ENCODE results near the gene SUGP2.

Gene SUGP2

GRCh38 chr19:18989316-18989715 lies 44.0 kb downstream of the SUGP2 start:
- Histone ChIP-seq H3K27ac (ENCODE audit: low read length, poor library complexity, severe bottlenecking) (no peak overlapping the region), H2BK12ac (ENCODE audit: low read length in 2 of 2) (no peak overlapping the region), H2BK15ac (ENCODE audit: low read depth, poor library complexity, severe bottlenecking) (no peak overlapping the region), H2BK120ac (ENCODE audit: low read depth, low read length) (no peak overlapping the region), H2AFZ (ENCODE audit: low read depth, low read length) (no peak overlapping the region), H3K4me3 (ENCODE audit: insufficient read depth in 1 of 2, low read depth in 1 of 2, low read length in 2 of 2) (no peak overlapping the region), H3K36me3 (ENCODE audit: control insufficient read depth in 1 of 2, insufficient read depth in 2 of 2, low read depth in 1 of 2, low read length in 2 of 2) (peaks cover 36 to 38% of the 10 kb centered on the region in 2 experiments), H3K4me2 (ENCODE audit: low read length, poor library complexity, severe bottlenecking) (no peak overlapping the region), H3K4me1 (ENCODE audit: control insufficient read depth, insufficient read depth, low read depth, low read length) (peaks cover 3% of the 10 kb centered on the region), H2BK5ac (ENCODE audit: low read depth, low read length, poor library complexity, severe bottlenecking) (no peak overlapping the region), H4K8ac (ENCODE audit: low read length) (no peak overlapping the region), H3K4ac (ENCODE audit: low read depth in 1 of 2, low read length in 2 of 2) (no peak overlapping the region), H3K9ac (ENCODE audit: low read length) (no peak overlapping the region), H3K14ac (ENCODE audit: low read length in 2 of 2) (no peak overlapping the region), H3K79me1 (replicated peaks; ENCODE audit: low read length, poor library complexity, severe bottlenecking) (peaks cover 2% of the 10 kb centered on the region), H3K18ac (ENCODE audit: low read depth in 1 of 2, low read length in 2 of 2) (no peak overlapping the region), H2AK5ac (ENCODE audit: low read length, severe bottlenecking) (no peak overlapping the region), H3K27me3 (ENCODE audit: control insufficient read depth in 1 of 2, insufficient read depth in 1 of 2, low read length in 2 of 2) (peaks cover 0 to 11% of the 10 kb centered on the region in 2 experiments), H3K23ac (ENCODE audit: low read length in 2 of 2) (no peak overlapping the region), H3K9me3 (ENCODE audit: control insufficient read depth, low read length) (no peaks in the 10 kb centered on the region), H4K91ac (ENCODE audit: low read length) (no peak overlapping the region)
- WGBS: 88% methylated on average over 10 of the region's 10 CpGs
- no peak for DNase-seq

- no peaks in the 10 kb centered on the region for H3K9me3 ChIP-seq (ENCODE audit: control insufficient read depth, low read length)
- H3K4me2 ChIP-seq (ENCODE audit: low read length, poor library complexity, severe bottlenecking): no peak overlapping the region
- H4K91ac ChIP-seq (ENCODE audit: low read length): no peak overlapping the region
- H3K4ac ChIP-seq (ENCODE audit: low read depth in 1 of 2, low read length in 2 of 2): no peak overlapping the region
- no peak overlapping the region for H2BK120ac ChIP-seq (ENCODE audit: low read depth, low read length)
- H3K4me1 ChIP-seq (ENCODE audit: control insufficient read depth, insufficient read depth, low read depth, low read length): peaks cover 3% of the 10 kb centered on the region
- H3K4me3 ChIP-seq (ENCODE audit: insufficient read depth in 1 of 2, low read depth in 1 of 2, low read length in 2 of 2): no peak overlapping the region
- no peak for DNase-seq
- H2AK5ac ChIP-seq (ENCODE audit: low read length, severe bottlenecking): no peak overlapping the region
- no peak overlapping the region for H2AFZ ChIP-seq (ENCODE audit: low read depth, low read length)
- H4K8ac ChIP-seq (ENCODE audit: low read length): no peak overlapping the region
- no peak overlapping the region for H2BK12ac ChIP-seq (ENCODE audit: low read length in 2 of 2)
- no peak overlapping the region for H3K27ac ChIP-seq (ENCODE audit: low read length, poor library complexity, severe bottlenecking)
- no peak overlapping the region for H3K18ac ChIP-seq (ENCODE audit: low read depth in 1 of 2, low read length in 2 of 2)
- H3K36me3 ChIP-seq (ENCODE audit: control insufficient read depth in 1 of 2, insufficient read depth in 2 of 2, low read depth in 1 of 2, low read length in 2 of 2): peaks cover 17 to 20% of the 10 kb centered on the region in 2 experiments
- H3K27me3 ChIP-seq (ENCODE audit: control insufficient read depth in 1 of 2, insufficient read depth in 1 of 2, low read length in 2 of 2): peaks cover 4 to 21% of the 10 kb centered on the region in 2 experiments
- no peaks in the 10 kb centered on the region for H3K79me1 ChIP-seq (replicated peaks; ENCODE audit: low read length, poor library complexity, severe bottlenecking)
- no peak overlapping the region for H2BK15ac ChIP-seq (ENCODE audit: low read depth, poor library complexity, severe bottlenecking)
- no peak overlapping the region for H3K9ac ChIP-seq (ENCODE audit: low read length)
- no peak overlapping the region for H3K23ac ChIP-seq (ENCODE audit: low read length in 2 of 2)
- no peak overlapping the region for H2BK5ac ChIP-seq (ENCODE audit: low read depth, low read length, poor library complexity, severe bottlenecking)
- no peak overlapping the region for H3K14ac ChIP-seq (ENCODE audit: low read length in 2 of 2)
- 52% methylated on average over 2 of the region's 4 CpGs for WGBS
Measured at GRCh38 chr19:18987456-18987855, 45.9 kb downstream of the SUGP2 start.

DNA sequence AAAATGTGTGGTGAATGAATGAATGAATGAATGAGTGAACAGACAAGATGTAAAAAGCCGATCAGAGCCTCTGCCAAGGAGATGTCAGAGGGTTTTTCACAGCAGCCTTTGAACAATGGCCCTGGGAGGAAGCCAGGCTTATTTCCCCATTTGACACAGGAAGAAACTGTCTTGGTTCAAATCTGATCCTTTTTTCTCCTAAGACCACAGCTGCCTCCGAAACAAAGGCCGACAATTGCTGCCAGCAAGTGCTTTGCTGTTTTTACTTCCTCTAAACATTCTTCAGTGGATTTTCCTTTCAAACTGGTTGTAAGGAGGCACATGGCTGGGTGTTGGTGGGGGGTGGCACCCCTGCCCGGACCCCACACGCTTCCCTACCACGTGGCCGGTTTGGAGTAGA lies 48.1 kb downstream of the SUGP2 start:
- H3K4me3 ChIP-seq (ENCODE audit: insufficient read depth in 1 of 2, low read depth in 1 of 2, low read length in 2 of 2): no peak overlapping the region
- H3K27me3 ChIP-seq (ENCODE audit: control insufficient read depth in 1 of 2, insufficient read depth in 1 of 2, low read length in 2 of 2): peaks cover 6 to 22% of the 10 kb centered on the region in 2 experiments
- H3K27ac ChIP-seq (ENCODE audit: low read length, poor library complexity, severe bottlenecking): no peak overlapping the region
- no peak overlapping the region for H3K14ac ChIP-seq (ENCODE audit: low read length in 2 of 2)
- H3K23ac ChIP-seq (ENCODE audit: low read length in 2 of 2): no peak overlapping the region
- no peak overlapping the region for H4K91ac ChIP-seq (ENCODE audit: low read length)
- no peak overlapping the region for H3K4ac ChIP-seq (ENCODE audit: low read depth in 1 of 2, low read length in 2 of 2)
- H3K79me1 ChIP-seq (replicated peaks; ENCODE audit: low read length, poor library complexity, severe bottlenecking): no peaks in the 10 kb centered on the region
- H3K4me1 ChIP-seq (ENCODE audit: control insufficient read depth, insufficient read depth, low read depth, low read length): peaks cover 3% of the 10 kb centered on the region
- no peak overlapping the region for H2BK15ac ChIP-seq (ENCODE audit: low read depth, poor library complexity, severe bottlenecking)
- no peak overlapping the region for H2AK5ac ChIP-seq (ENCODE audit: low read length, severe bottlenecking)
- no peak overlapping the region for H4K8ac ChIP-seq (ENCODE audit: low read length)
- DNase-seq: no peak
- no peak overlapping the region for H3K9ac ChIP-seq (ENCODE audit: low read length)
- H3K4me2 ChIP-seq (ENCODE audit: low read length, poor library complexity, severe bottlenecking): no peak overlapping the region
- H2BK5ac ChIP-seq (ENCODE audit: low read depth, low read length, poor library complexity, severe bottlenecking): no peak overlapping the region
- WGBS: 98% methylated on average over 4 of the region's 7 CpGs
- H3K9me3 ChIP-seq (ENCODE audit: control insufficient read depth, low read length): no peaks in the 10 kb centered on the region
- peaks cover under 1 to 5% of the 10 kb centered on the region in 2 experiments for H3K36me3 ChIP-seq (ENCODE audit: control insufficient read depth in 1 of 2, insufficient read depth in 2 of 2, low read depth in 1 of 2, low read length in 2 of 2)
- H2BK120ac ChIP-seq (ENCODE audit: low read depth, low read length): no peak overlapping the region
- H2AFZ ChIP-seq (ENCODE audit: low read depth, low read length): no peak overlapping the region
- H2BK12ac ChIP-seq (ENCODE audit: low read length in 2 of 2): no peak overlapping the region
- no peak overlapping the region for H3K18ac ChIP-seq (ENCODE audit: low read depth in 1 of 2, low read length in 2 of 2)

DNA sequence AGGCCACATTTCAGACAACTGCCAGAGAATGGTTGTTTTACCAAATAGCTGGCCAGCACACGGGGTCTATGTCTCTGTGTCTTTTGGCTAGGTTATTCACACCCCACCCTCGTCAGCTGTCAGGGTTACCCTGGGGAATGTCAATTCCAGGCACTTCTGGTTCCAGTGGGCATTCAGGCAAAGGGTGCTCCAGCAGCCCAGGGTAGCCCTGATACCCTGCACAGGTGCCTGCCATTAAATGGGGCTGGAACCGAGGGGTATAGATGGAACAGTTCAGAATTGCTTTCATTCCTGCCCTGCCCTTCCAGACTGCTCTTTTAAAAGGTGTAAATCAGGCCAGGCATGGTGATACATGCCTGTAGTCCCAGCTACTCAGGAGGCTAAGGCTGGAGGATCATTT lies 49.1 kb downstream of the SUGP2 start:
- WGBS: 91% methylated on average over 3 of the region's 3 CpGs
- H3K79me1 ChIP-seq (replicated peaks; ENCODE audit: low read length, poor library complexity, severe bottlenecking): no peaks in the 10 kb centered on the region
- H3K23ac ChIP-seq (ENCODE audit: low read length in 2 of 2): no peak overlapping the region
- H2AFZ ChIP-seq (ENCODE audit: low read depth, low read length): no peak overlapping the region
- H4K8ac ChIP-seq (ENCODE audit: low read length): no peak overlapping the region
- H3K27me3 ChIP-seq (ENCODE audit: control insufficient read depth in 1 of 2, insufficient read depth in 1 of 2, low read length in 2 of 2): peaks cover 6 to 22% of the 10 kb centered on the region in 2 experiments
- H3K27ac ChIP-seq (ENCODE audit: low read length, poor library complexity, severe bottlenecking): no peak overlapping the region
- no peak overlapping the region for H2BK5ac ChIP-seq (ENCODE audit: low read depth, low read length, poor library complexity, severe bottlenecking)
- H3K9me3 ChIP-seq (ENCODE audit: control insufficient read depth, low read length): no peaks in the 10 kb centered on the region
- no peak overlapping the region for H3K4ac ChIP-seq (ENCODE audit: low read depth in 1 of 2, low read length in 2 of 2)
- no peaks in the 10 kb centered on the region for H3K4me1 ChIP-seq (ENCODE audit: control insufficient read depth, insufficient read depth, low read depth, low read length)
- DNase-seq: no peak
- H3K18ac ChIP-seq (ENCODE audit: low read depth in 1 of 2, low read length in 2 of 2): no peak overlapping the region
- H3K14ac ChIP-seq (ENCODE audit: low read length in 2 of 2): no peak overlapping the region
- H2BK120ac ChIP-seq (ENCODE audit: low read depth, low read length): no peak overlapping the region
- no peak overlapping the region for H4K91ac ChIP-seq (ENCODE audit: low read length)
- no peak overlapping the region for H2BK12ac ChIP-seq (ENCODE audit: low read length in 2 of 2)
- H3K36me3 ChIP-seq (ENCODE audit: control insufficient read depth in 1 of 2, insufficient read depth in 2 of 2, low read depth in 1 of 2, low read length in 2 of 2): no peaks in the 10 kb centered on the region
- no peak overlapping the region for H3K9ac ChIP-seq (ENCODE audit: low read length)
- no peak overlapping the region for H2BK15ac ChIP-seq (ENCODE audit: low read depth, poor library complexity, severe bottlenecking)
- H2AK5ac ChIP-seq (ENCODE audit: low read length, severe bottlenecking): no peak overlapping the region
- H3K4me3 ChIP-seq (ENCODE audit: insufficient read depth in 1 of 2, low read depth in 1 of 2, low read length in 2 of 2): no peak overlapping the region
- no peak overlapping the region for H3K4me2 ChIP-seq (ENCODE audit: low read length, poor library complexity, severe bottlenecking)

Measured in mesenchymal stem cell (in vitro differentiated cells and primary cell).